Vagina (tissue), 2 donors: ENCODE measurements around the gene MYO7A.

Experiments used
- POLR2A ChIP-seq, 2 donors: fragments of 450-650 bp; IDR thresholded peaks; one replicate each; pipeline ENCODE4 v1.6.1; 2017; ENCODE audit warnings: antibody characterized with exemption in 2 of 2, mild to moderate bottlenecking in 2 of 2, moderate library complexity in 2 of 2
- TF ChIP-seq, protein P1 (sequence below), 3 experiments: fragments of 450-650 bp in 2 of 3; fragments of 200-600 bp in 1 of 3; sonication (generic) in 1 of 3; IDR thresholded peaks; one replicate each; pipeline ENCODE4 v1.5.1; 2017 to 2019; ENCODE audit warnings: antibody characterized with exemption in 3 of 3, mild to moderate bottlenecking in 2 of 3, moderate library complexity in 2 of 3

DNA sequence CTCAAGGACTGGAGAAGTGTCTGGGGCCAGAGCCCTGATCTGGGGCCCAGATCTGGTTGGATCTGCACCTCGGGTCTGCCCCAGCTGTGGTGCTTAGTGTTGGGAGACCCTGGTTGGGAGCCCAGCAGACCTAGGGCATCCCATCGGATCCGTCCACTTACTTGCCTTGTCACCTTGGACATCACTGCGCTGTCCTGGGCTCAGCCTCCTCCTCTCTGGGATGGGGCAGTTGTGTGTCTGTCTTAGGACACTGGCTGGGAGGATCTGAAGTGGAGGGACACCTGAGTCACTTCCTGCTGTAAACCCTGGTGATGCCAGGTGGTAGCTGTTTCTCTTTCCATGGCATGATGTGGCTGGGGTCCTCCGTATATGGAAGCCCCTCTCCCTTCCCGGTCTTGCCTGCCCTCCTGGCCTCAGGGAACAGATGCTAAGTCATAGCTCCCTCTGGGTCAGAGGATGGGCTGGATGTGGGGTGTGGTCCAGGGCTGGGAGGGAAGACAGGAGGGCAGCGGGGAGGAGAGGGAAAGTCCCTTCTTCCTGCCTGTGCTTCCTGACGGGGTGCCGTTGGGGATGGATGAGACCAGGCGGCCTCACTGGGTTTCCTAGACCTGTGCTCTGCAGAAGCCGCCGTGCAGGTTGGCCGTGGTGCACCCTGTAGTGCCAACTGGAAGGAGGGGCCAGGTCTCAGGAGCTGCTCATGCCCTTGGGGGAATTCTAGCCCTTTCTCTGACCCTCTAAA lies 37.5 kb upstream of the MYO7A start:
- TF ChIP-seq, protein P1, sequence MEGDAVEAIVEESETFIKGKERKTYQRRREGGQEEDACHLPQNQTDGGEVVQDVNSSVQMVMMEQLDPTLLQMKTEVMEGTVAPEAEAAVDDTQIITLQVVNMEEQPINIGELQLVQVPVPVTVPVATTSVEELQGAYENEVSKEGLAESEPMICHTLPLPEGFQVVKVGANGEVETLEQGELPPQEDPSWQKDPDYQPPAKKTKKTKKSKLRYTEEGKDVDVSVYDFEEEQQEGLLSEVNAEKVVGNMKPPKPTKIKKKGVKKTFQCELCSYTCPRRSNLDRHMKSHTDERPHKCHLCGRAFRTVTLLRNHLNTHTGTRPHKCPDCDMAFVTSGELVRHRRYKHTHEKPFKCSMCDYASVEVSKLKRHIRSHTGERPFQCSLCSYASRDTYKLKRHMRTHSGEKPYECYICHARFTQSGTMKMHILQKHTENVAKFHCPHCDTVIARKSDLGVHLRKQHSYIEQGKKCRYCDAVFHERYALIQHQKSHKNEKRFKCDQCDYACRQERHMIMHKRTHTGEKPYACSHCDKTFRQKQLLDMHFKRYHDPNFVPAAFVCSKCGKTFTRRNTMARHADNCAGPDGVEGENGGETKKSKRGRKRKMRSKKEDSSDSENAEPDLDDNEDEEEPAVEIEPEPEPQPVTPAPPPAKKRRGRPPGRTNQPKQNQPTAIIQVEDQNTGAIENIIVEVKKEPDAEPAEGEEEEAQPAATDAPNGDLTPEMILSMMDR (IDR thresholded peaks at IDR 0.05): no peak
- TF ChIP-seq POLR2A (IDR thresholded peaks at IDR 0.05): no peak
